BE2C (cell line): ENCODE results near the gene TOP2B.

Source experiments
- DNase-seq: peaks from one replicate; pipeline ENCODE4 v3.0.0-alpha.2; 2020
- H3K27me3 ChIP-seq: fragments of 250-450 bp; sonication (Bioruptor Pico); 2 replicates; pipeline ENCODE4 v1.5.1; 2020; ENCODE audit warnings: mild to moderate bottlenecking
- H3K36me3 ChIP-seq: fragments of 250-450 bp; sonication (Bioruptor Pico); 2 replicates; pipeline ENCODE4 v1.5.1; 2020; ENCODE audit warnings: mild to moderate bottlenecking
- H3K4me1 ChIP-seq: fragments of 250-450 bp; sonication (Bioruptor Pico); 2 replicates; pipeline ENCODE4 v1.5.1; 2020
- H3K4me3 ChIP-seq: 2 replicates; pipeline ENCODE4 v1.5.1; 2011; ENCODE audit warnings: low read depth, low read length
- H3K9me3 ChIP-seq: fragments of 250-450 bp; sonication (Bioruptor Pico); 2 replicates; pipeline ENCODE4 v1.5.1; 2020
- TF ChIP-seq, protein P1 (sequence below): IDR thresholded peaks from 2 replicates; pipeline ENCODE4 v1.5.1; 2012; ENCODE audit warnings: mild to moderate bottlenecking, low read depth, low read length

Gene TOP2B

DNA sequence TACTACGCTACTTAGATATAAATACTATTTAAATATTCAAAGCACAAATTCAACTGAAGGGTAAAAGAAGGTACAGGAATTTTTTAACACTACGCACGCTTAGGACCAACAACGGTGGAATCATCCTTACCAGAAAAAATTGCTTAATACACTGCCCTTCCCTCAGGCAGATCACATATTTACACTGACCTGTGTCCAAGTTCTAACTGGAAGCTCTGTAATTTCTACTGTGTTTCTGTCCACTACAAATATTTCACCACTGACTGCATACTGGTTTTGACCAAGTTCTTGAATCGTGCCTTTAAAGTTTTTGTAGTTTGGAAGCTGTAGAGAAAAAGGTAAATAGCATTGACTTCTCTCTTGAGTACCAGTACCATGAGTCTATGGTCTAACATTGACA lies 44.2 kb downstream of the TOP2B start:
- Histone ChIP-seq H3K4me3 (no peak overlapping the region), H3K36me3 (no peaks in the 10 kb centered on the region), H3K27me3 (no peaks in the 10 kb centered on the region), H3K9me3 (no peaks in the 10 kb centered on the region), H3K4me1 (no peaks in the 10 kb centered on the region)
- no peak for DNase-seq
- TF ChIP-seq, protein P1, sequence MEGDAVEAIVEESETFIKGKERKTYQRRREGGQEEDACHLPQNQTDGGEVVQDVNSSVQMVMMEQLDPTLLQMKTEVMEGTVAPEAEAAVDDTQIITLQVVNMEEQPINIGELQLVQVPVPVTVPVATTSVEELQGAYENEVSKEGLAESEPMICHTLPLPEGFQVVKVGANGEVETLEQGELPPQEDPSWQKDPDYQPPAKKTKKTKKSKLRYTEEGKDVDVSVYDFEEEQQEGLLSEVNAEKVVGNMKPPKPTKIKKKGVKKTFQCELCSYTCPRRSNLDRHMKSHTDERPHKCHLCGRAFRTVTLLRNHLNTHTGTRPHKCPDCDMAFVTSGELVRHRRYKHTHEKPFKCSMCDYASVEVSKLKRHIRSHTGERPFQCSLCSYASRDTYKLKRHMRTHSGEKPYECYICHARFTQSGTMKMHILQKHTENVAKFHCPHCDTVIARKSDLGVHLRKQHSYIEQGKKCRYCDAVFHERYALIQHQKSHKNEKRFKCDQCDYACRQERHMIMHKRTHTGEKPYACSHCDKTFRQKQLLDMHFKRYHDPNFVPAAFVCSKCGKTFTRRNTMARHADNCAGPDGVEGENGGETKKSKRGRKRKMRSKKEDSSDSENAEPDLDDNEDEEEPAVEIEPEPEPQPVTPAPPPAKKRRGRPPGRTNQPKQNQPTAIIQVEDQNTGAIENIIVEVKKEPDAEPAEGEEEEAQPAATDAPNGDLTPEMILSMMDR: no peak

DNA sequence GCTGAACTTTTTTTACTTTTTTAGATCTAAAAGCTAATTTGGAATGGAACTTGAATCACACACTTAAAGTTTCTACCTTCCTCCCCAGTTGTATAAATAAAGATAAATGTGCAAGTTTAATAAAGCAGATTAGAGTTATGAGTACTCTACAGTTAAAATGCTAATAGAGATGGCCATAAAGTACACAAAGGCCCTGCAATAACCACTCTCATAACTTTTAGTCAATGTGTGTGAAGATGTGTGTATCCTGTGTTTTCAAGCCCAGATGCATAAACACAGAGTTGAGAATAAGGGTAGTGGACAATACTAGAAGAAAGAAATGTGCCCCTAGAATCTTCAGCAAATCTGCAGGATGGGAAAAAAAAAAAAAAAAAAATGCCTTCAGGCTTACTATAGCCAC lies 45.3 kb downstream of the TOP2B start:
- TF ChIP-seq, protein P1: no peak
- DNase-seq: no peak
- Histone ChIP-seq H3K9me3 (no peaks in the 10 kb centered on the region), H3K4me1 (no peaks in the 10 kb centered on the region), H3K27me3 (no peaks in the 10 kb centered on the region), H3K4me3 (no peak overlapping the region), H3K36me3 (no peaks in the 10 kb centered on the region)

DNA sequence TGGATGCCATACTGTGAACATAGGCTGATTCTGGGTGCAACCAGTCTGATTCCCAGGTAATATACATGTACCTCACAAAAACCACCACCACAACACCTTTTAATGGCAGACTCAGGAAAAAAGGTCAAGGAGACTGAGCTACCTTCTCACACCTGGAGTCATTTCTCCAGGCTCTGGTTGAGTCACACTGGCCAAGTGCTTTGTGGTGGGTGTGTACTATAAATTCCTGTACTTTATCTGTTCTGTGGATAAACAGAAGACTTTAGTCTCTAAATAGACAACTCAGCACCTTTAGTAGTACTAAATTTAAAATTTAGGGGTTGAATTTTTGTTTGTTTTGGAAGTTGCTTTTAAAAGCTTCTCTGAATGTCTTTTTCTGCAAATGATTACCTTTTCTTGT lies 46.7 kb downstream of the TOP2B start:
- no peaks in the 10 kb centered on the region for H3K4me1 ChIP-seq
- no peaks in the 10 kb centered on the region for H3K27me3 ChIP-seq
- DNase-seq: no peak
- no peaks in the 10 kb centered on the region for H3K36me3 ChIP-seq
- H3K4me3 ChIP-seq: no peak overlapping the region
- no peaks in the 10 kb centered on the region for H3K9me3 ChIP-seq
- TF ChIP-seq, protein P1: no peak

DNA sequence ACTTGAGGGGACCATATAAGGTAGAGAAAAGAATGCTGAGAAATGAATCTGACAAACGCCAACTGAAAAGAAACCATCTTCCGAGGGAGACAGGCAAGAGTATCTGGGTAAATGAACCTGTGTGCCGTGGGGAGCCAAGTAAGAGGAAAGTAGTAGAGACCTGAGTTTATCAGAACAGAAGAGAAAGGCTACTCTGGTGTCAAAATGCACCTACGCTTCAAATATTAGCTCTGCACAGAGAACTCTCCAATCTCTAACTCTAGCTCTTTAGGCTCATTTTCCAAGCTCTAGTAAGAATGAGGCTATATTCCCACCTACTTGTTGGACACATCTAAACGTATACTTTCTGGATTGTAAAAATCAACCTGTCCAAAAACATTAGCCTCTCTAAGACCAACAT lies 53.5 kb downstream of the TOP2B start:
- H3K4me3 ChIP-seq: no peak overlapping the region
- DNase-seq: no peak
- no peaks in the 10 kb centered on the region for H3K9me3 ChIP-seq
- TF ChIP-seq, protein P1: no peak
- no peaks in the 10 kb centered on the region for H3K4me1 ChIP-seq
- no peaks in the 10 kb centered on the region for H3K27me3 ChIP-seq
- no peaks in the 10 kb centered on the region; the same call in 1 of the 2 replicates for H3K36me3 ChIP-seq

DNA sequence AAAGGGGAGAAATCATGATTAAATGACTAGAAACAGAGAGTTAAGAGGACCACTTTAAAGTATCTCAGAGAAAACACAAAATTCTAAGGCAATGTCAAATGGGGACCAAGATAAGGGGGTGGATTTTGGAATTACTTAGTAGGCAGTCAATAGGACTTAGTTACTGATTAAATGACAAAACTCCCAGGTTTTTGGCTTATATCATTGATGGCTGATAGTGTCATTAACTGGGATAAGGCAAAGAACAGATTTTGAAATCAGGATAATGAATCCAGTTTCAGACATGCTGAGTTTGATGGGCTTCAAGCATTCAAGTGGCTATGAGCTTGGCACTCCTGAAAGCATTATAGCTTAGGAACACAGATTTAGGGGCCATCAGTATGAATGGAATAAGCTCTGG lies 53.9 kb downstream of the TOP2B start:
- no peaks in the 10 kb centered on the region for H3K27me3 ChIP-seq
- H3K4me3 ChIP-seq: no peak overlapping the region
- DNase-seq: no peak
- TF ChIP-seq, protein P1: no peak
- no peaks in the 10 kb centered on the region; the same call in 1 of the 2 replicates for H3K36me3 ChIP-seq
- no peaks in the 10 kb centered on the region for H3K9me3 ChIP-seq
- no peaks in the 10 kb centered on the region for H3K4me1 ChIP-seq

DNA sequence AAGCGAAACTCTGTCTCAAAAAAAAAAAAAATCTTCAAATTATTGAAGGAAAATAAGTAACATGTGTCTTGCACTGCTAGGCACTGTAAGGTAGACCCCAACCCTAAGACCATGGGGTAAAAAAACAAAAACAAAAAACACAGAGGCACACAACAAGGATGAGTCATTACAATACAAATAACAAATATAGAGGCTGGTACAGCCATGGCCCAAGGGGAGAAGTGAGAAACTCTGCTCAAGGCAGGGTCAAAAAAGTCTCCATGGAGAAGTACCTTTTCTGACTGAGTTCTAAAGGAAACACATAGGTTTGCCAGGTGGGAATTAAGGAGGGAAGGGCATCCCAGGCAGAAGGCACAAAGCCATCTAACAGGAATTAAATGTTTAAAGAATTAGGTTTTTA lies 54.5 kb downstream of the TOP2B start:
- H3K36me3 ChIP-seq: no peaks in the 10 kb centered on the region; the same call in 1 of the 2 replicates
- H3K4me3 ChIP-seq: no peak overlapping the region
- H3K9me3 ChIP-seq: no peaks in the 10 kb centered on the region
- H3K4me1 ChIP-seq: no peaks in the 10 kb centered on the region
- no peaks in the 10 kb centered on the region for H3K27me3 ChIP-seq
- no peak for DNase-seq
- TF ChIP-seq, protein P1: no peak
